Measurements from ENCODE around the gene WDR91.

WDR91 gene

GRCh38 chr7:135164357-135165061 is 46.8 kb downstream of the WDR91 start:
- H2AFZ ChIP-seq (ENCODE audit: low read depth, low read length), result no peak overlapping the region
- no peaks in the 10 kb centered on the region for H3K9me3 ChIP-seq (ENCODE audit: insufficient read depth, low read length, severe bottlenecking)
- no peak for TF ChIP-seq CTCF (IDR thresholded peaks at IDR 0.05; ENCODE audit: borderline replicate concordance, extremely low read depth, low read length, poor library complexity, severe bottlenecking)
- H3K4me3 ChIP-seq (ENCODE audit: low read depth in 1 of 2, low read length in 2 of 2), result no peak overlapping the region
- H3K36me3 ChIP-seq (ENCODE audit: insufficient read depth, low read length), result peaks cover 54% of the 10 kb centered on the region
- ATAC-seq (ENCODE audit: insufficient read depth, low read depth), result peak; percentile 17; the same call in 2 of the 3 replicates
- DNase-seq, result no peak
- no peaks in the 10 kb centered on the region for H3K27me3 ChIP-seq (ENCODE audit: insufficient read depth, low read length, poor library complexity)
- H4K20me1 ChIP-seq (ENCODE audit: insufficient read depth, low read length), result peaks cover 10% of the 10 kb centered on the region; the same call in 1 of the 2 replicates
- peaks cover 33% of the 10 kb centered on the region for H3K4me1 ChIP-seq (ENCODE audit: insufficient read depth, low read length)
- no peak overlapping the region for H3K4me2 ChIP-seq (ENCODE audit: insufficient read depth, low read length)
- H3K79me2 ChIP-seq (ENCODE audit: insufficient read depth, low read length), result peaks cover 23% of the 10 kb centered on the region
- no peak overlapping the region for H3K9ac ChIP-seq (ENCODE audit: low read depth, low read length)
- no peak overlapping the region for H3K27ac ChIP-seq (ENCODE audit: low read length)

GRCh38 chr7:135162382-135163001 is 48.8 kb downstream of the WDR91 start:
- Histone ChIP-seq H3K4me2 (ENCODE audit: insufficient read depth, low read length) (no peak overlapping the region), H3K9me3 (ENCODE audit: insufficient read depth, low read length, severe bottlenecking) (peaks cover 3% of the 10 kb centered on the region), H2AFZ (ENCODE audit: low read depth, low read length) (no peak overlapping the region), H4K20me1 (ENCODE audit: insufficient read depth, low read length) (peaks cover 4% of the 10 kb centered on the region; the same call in 1 of the 2 replicates), H3K27ac (ENCODE audit: low read length) (no peak overlapping the region), H3K9ac (ENCODE audit: low read depth, low read length) (no peak overlapping the region), H3K27me3 (ENCODE audit: insufficient read depth, low read length, poor library complexity) (no peaks in the 10 kb centered on the region), H3K4me1 (ENCODE audit: insufficient read depth, low read length) (peaks cover 17% of the 10 kb centered on the region), H3K79me2 (ENCODE audit: insufficient read depth, low read length) (peaks cover 5% of the 10 kb centered on the region; the same call in 1 of the 2 replicates), H3K4me3 (ENCODE audit: low read depth in 1 of 2, low read length in 2 of 2) (no peak overlapping the region), H3K36me3 (ENCODE audit: insufficient read depth, low read length) (peaks cover 47% of the 10 kb centered on the region)
- no peak for TF ChIP-seq CTCF (IDR thresholded peaks at IDR 0.05; ENCODE audit: borderline replicate concordance, extremely low read depth, low read length, poor library complexity, severe bottlenecking)
- TF ChIP-seq EZH2 (IDR thresholded peaks at IDR 0.05; ENCODE audit: borderline replicate concordance, low read depth, low read length, severe bottlenecking), result no peak
- ATAC-seq (ENCODE audit: insufficient read depth, low read depth), result no peak
- no peak for DNase-seq

- H3K9me3 ChIP-seq (ENCODE audit: insufficient read depth, low read length, severe bottlenecking), result peaks cover 11% of the 10 kb centered on the region
- H2AFZ ChIP-seq (ENCODE audit: low read depth, low read length), result no peak overlapping the region
- H3K79me2 ChIP-seq (ENCODE audit: insufficient read depth, low read length), result no peaks in the 10 kb centered on the region
- H3K4me1 ChIP-seq (ENCODE audit: insufficient read depth, low read length), result peaks cover 17% of the 10 kb centered on the region
- no peak; the same call in 2 of the 3 replicates for ATAC-seq (ENCODE audit: insufficient read depth, low read depth)
- no peak overlapping the region for H3K4me3 ChIP-seq (ENCODE audit: low read depth in 1 of 2, low read length in 2 of 2)
- no peaks in the 10 kb centered on the region; the same call in 1 of the 2 replicates for H4K20me1 ChIP-seq (ENCODE audit: insufficient read depth, low read length)
- H3K27me3 ChIP-seq (ENCODE audit: insufficient read depth, low read length, poor library complexity), result no peaks in the 10 kb centered on the region
- TF ChIP-seq CTCF (IDR thresholded peaks at IDR 0.05; ENCODE audit: borderline replicate concordance, extremely low read depth, low read length, poor library complexity, severe bottlenecking), result no peak
- no peak for TF ChIP-seq EZH2 (IDR thresholded peaks at IDR 0.05; ENCODE audit: borderline replicate concordance, low read depth, low read length, severe bottlenecking)
- peaks cover 39% of the 10 kb centered on the region for H3K36me3 ChIP-seq (ENCODE audit: insufficient read depth, low read length)
- no peak overlapping the region for H3K4me2 ChIP-seq (ENCODE audit: insufficient read depth, low read length)
- H3K27ac ChIP-seq (ENCODE audit: low read length), result no peak overlapping the region
- no peak overlapping the region for H3K9ac ChIP-seq (ENCODE audit: low read depth, low read length)
- DNase-seq, result no peak
Observed at GRCh38 chr7:135161669-135162068, 49.7 kb downstream of the WDR91 start.
